ENCODE results near the gene APOL3.
"Not testable (repeated sequence)": the region's sequence is repeated elsewhere in the genome, so short reads cannot be mapped to it uniquely, and the experiment has no call there.

Gene APOL3

GRCh38 chr22:36160499-36160942 lies at the start of gene APOL3:
APOL3 (minus strand) TSS chr22:36160755; CDS start chr22:36149055, 11,700 bp downstream.
- DNase-seq, result no peak

- DNase-seq, result no peak
These were observed 49.7 kb upstream of the APOL3 start for GRCh38 chr22:36210224-36210623.

- DNase-seq, result not testable (repeated sequence)
These were observed 48.9 kb upstream of the APOL3 start for GRCh38 chr22:36209488-36209908.

- no peak for DNase-seq
These were observed 48.4 kb upstream of the APOL3 start for GRCh38 chr22:36208914-36209313.

GRCh38 chr22:36208162-36208765 lies 47.7 kb upstream of the APOL3 start:
- DNase-seq, result no peak

- DNase-seq, result no peak
These were observed 45.7 kb upstream of the APOL3 start for GRCh38 chr22:36206255-36206654.

- not testable (repeated sequence) for DNase-seq
These were observed 45.0 kb upstream of the APOL3 start for GRCh38 chr22:36205573-36205972.

GRCh38 chr22:36204632-36205015 lies 44.1 kb upstream of the APOL3 start:
- DNase-seq, result no peak

GRCh38 chr22:36204001-36204631 lies 43.6 kb upstream of the APOL3 start:
- DNase-seq, result no peak

- not testable (repeated sequence) for DNase-seq
These were observed 42.9 kb upstream of the APOL3 start for GRCh38 chr22:36203441-36203840.

- DNase-seq, result not testable (repeated sequence)
These were observed 42.4 kb upstream of the APOL3 start for GRCh38 chr22:36202906-36203305.

- no peak for DNase-seq
These were observed 41.2 kb upstream of the APOL3 start, which contains the start of gene APOL4 for GRCh38 chr22:36201630-36202319. APOL4 (minus strand) TSS chr22:36201809; CDS start chr22:36201734, 75 bp downstream.

GRCh38 chr22:36201025-36201424 lies 40.5 kb upstream of the APOL3 start:
- not testable (repeated sequence) for DNase-seq

- no peak for DNase-seq
These were observed 38.5 kb upstream of the APOL3 start for GRCh38 chr22:36199001-36199551.

- DNase-seq, result no peak
These were observed 38.0 kb upstream of the APOL3 start for GRCh38 chr22:36198536-36198935.

- no peak for DNase-seq
These were observed 37.1 kb upstream of the APOL3 start for GRCh38 chr22:36197514-36198146.

- no peak for DNase-seq
These were observed 36.5 kb upstream of the APOL3 start for GRCh38 chr22:36197065-36197440.

- no peak for DNase-seq
These were observed 35.9 kb upstream of the APOL3 start for GRCh38 chr22:36196254-36197064.

- DNase-seq, result no peak
These were observed 34.4 kb upstream of the APOL3 start for GRCh38 chr22:36194971-36195370.

- DNase-seq, result no peak
These were observed 33.8 kb upstream of the APOL3 start for GRCh38 chr22:36194385-36194784.

- no peak for DNase-seq
These were observed 33.0 kb upstream of the APOL3 start for GRCh38 chr22:36193577-36193976.

GRCh38 chr22:36193171-36193570 lies 32.6 kb upstream of the APOL3 start:
- DNase-seq, result no peak

Data from activated T-cell treated with anti-CD3 and anti-CD28 coated beads for 4 hours (primary cell).